Ovary (tissue), 3 donors: ENCODE results near the gene GALC.

Source experiments
- CTCF ChIP-seq, 3 donors: fragments of 450-650 bp in 2 of 3; fragments of 200-600 bp in 1 of 3; IDR thresholded peaks; one replicate each; pipeline versions ENCODE4 v1.5.1 to v1.8.0; 2016 to 2022; ENCODE audit warnings: antibody characterized with exemption in 3 of 3, mild to moderate bottlenecking in 1 of 3
- EP300 ChIP-seq: sonication (generic); formaldehyde crosslinking; IDR thresholded peaks from one replicate; pipeline ENCODE4 v1.6.1; 2017; ENCODE audit warnings: antibody characterized with exemption
- POLR2A ChIP-seq: fragments of 450-650 bp; IDR thresholded peaks from one replicate; pipeline ENCODE4 v1.6.1; 2017; ENCODE audit warnings: antibody characterized with exemption, mild to moderate bottlenecking, moderate library complexity
- donor health status: DM: no; HTN: no; CAD: no.

- TF ChIP-seq POLR2A (no peak), CTCF (IDR thresholded peaks at IDR 0.05) (no peak), EP300 (no peak)
Measured at GRCh38 chr14:87892763-87893162, 100.2 kb downstream of the GALC start.
